K562 (cell line): Measurements from ENCODE around the gene PPP1R36. TPM values are rescaled to one million over a fixed set of nuclear protein-coding genes. Genes with fewer than 3 reads are reported as not detected.

Source experiments
- ATAC-seq: fragments of 200-7000 bp; cut with Tn5 transposase; 3 replicates; pipeline ENCODE4 v1.9.1; 2020; ENCODE audit warnings: moderate library complexity
- BruUV-seq: library from RNA; stranded (reverse); fragments of 400-500 nt; replicated peaks from 2 replicates; lab custom pipeline; 2021; lab: Mats Ljungman, UMichigan
- CTCF ChIA-PET: fragments of 300-600 bp; formaldehyde crosslinking; extraction: SDS; loops from one replicate; lab custom pipeline; 2021; ENCODE audit warnings: low intra/inter-chr PET ratio; lab: Yijun Ruan, JAX
- POLR2A ChIA-PET: fragments of 300-600, 350-650 bp; sonication (Branson Sonifier 250); formaldehyde crosslinking; extraction: SDS; loops from one replicate; lab custom pipeline; 2021; ENCODE audit warnings: antibody characterized with exemption, inconsistent platforms; lab: Yijun Ruan, JAX
- DNase-seq, 4 experiments: peaks; one replicate each; pipeline versions ENCODE4 v3.0.0 to v3.0.0-alpha.2; 2011 to 2018; ENCODE audit warnings: low spot score in 3 of 4, mixed read lengths in 3 of 4; ENCODE audit errors: extremely low read depth in 1 of 4
- FAIRE-seq: peaks from 2 replicates; lab custom pipeline; 2011; peaks lifted over from hg19 to GRCh38; lab: Jason Lieb, UNC
- H2AFZ ChIP-seq: 2 replicates; pipeline ENCODE4 v1.6.0; 2011; ENCODE audit warnings: low read depth, low read length, control low read depth, inconsistent platforms
- H3K27ac ChIP-seq: fragments of 200-600 bp; 3 replicates; pipeline ENCODE4 v1.8.0; 2011; ENCODE audit warnings: low read depth, mild to moderate bottlenecking, control low read depth, inconsistent platforms, low read length, moderate library complexity, mixed read lengths; ENCODE audit errors: extremely low read depth
- H3K27me3 ChIP-seq, 2 experiments: fragments of 300-600 bp in 1 of 2; 2 replicates in 1 of 2; 3 replicates in 1 of 2; pipeline versions ENCODE4 v1.6.0 to v1.8.0; 2011; ENCODE audit warnings: inconsistent platforms in 2 of 2, low read length in 2 of 2, mild to moderate bottlenecking in 1 of 2, mixed read lengths in 1 of 2, moderate library complexity in 1 of 2; ENCODE audit not compliant: control insufficient read depth in 2 of 2, insufficient read depth in 2 of 2
- H3K36me3 ChIP-seq: fragments of 300-600 bp; 3 replicates; pipeline ENCODE4 v1.8.0; 2011; ENCODE audit warnings: mild to moderate bottlenecking, low read length, inconsistent platforms; ENCODE audit not compliant: control insufficient read depth, insufficient read depth
- H3K4me1 ChIP-seq, 2 experiments: fragments of 200-600 bp in 1 of 2; replicated peaks in 1 of 2; 2 replicates in 1 of 2; 3 replicates in 1 of 2; pipeline versions ENCODE4 v1.5.1 to v1.8.0; 2011; ENCODE audit warnings: inconsistent platforms in 2 of 2, low read length in 2 of 2, mild to moderate bottlenecking in 1 of 2, mixed read lengths in 1 of 2, moderate library complexity in 1 of 2; ENCODE audit not compliant: control insufficient read depth in 2 of 2, insufficient read depth in 2 of 2
- H3K4me2 ChIP-seq: 2 replicates; pipeline ENCODE4 v1.6.1; 2011; ENCODE audit warnings: low read length, control low read depth, inconsistent platforms, mixed read lengths; ENCODE audit not compliant: insufficient read depth
- H3K4me3 ChIP-seq: fragments of 200-600 bp; sonication (generic), shearing (Covaris generic); 2 replicates; pipeline ENCODE4 v1.5.1; 2016; ENCODE audit warnings: control low read depth, inconsistent platforms
- H3K79me2 ChIP-seq: fragments of 200-600 bp; 3 replicates; pipeline ENCODE4 v1.8.0; 2011; ENCODE audit warnings: low read length, inconsistent platforms; ENCODE audit not compliant: control insufficient read depth, insufficient read depth
- H3K9ac ChIP-seq, 2 experiments: 2 replicates each; pipeline versions ENCODE4 v1.6.0 to v1.6.1; 2011; ENCODE audit warnings: low read depth in 2 of 2, low read length in 2 of 2, control low read depth in 1 of 2, inconsistent platforms in 1 of 2, mild to moderate bottlenecking in 1 of 2, mixed read lengths in 1 of 2; ENCODE audit not compliant: insufficient read depth in 1 of 2
- H3K9me1 ChIP-seq: one replicate; pipeline ENCODE4 v1.6.0; 2011; ENCODE audit warnings: inconsistent platforms, mild to moderate bottlenecking, low read length, moderate library complexity; ENCODE audit not compliant: control insufficient read depth, insufficient read depth
- H3K9me3 ChIP-seq: replicated peaks from 2 replicates; pipeline ENCODE4 v1.5.1; 2011; ENCODE audit warnings: low read depth, low read length, inconsistent platforms; ENCODE audit not compliant: control insufficient read depth, insufficient read depth
- H4K20me1 ChIP-seq: replicated peaks from 2 replicates; pipeline ENCODE4 v1.6.1; 2011; ENCODE audit warnings: low read length, inconsistent platforms, mixed read lengths; ENCODE audit not compliant: control insufficient read depth, insufficient read depth
- ATF7 ChIP-seq: fragments of 450-650 bp; IDR thresholded peaks from 2 replicates; pipeline ENCODE4 v1.7.1; 2014; ENCODE audit warnings: mild to moderate bottlenecking, moderate library complexity
- CXXC5 ChIP-seq: fragments of 250-450 bp; sonication (Bioruptor Pico); IDR thresholded peaks from 2 replicates; pipeline ENCODE4 v1.8.0; 2022; ENCODE audit warnings: inconsistent platforms, mild to moderate bottlenecking, moderate library complexity
- IRF2 ChIP-seq: sonication (generic); formaldehyde crosslinking; IDR thresholded peaks from 2 replicates; pipeline ENCODE4 v1.8.1; 2022; ENCODE audit warnings: mild to moderate bottlenecking, missing genetic modification reagents
- POU5F1 ChIP-seq: fragments of 150-350 bp; IDR thresholded peaks from 2 replicates; pipeline ENCODE4 v1.6.1; 2014; ENCODE audit warnings: borderline replicate concordance, low read length, low read depth, mild to moderate bottlenecking; ENCODE audit not compliant: partially characterized antibody
- RBM17 ChIP-seq: fragments of 200-400 bp; formaldehyde crosslinking; IDR thresholded peaks from 2 replicates; pipeline ENCODE4 v1.6.1; 2017; ENCODE audit warnings: low read depth, mild to moderate bottlenecking, low read length, borderline replicate concordance
- SMARCA4 ChIP-seq: fragments of 450-650 bp; IDR thresholded peaks from 2 replicates; pipeline ENCODE4 v1.6.1; 2016
- SMC3 ChIP-seq: conservative IDR thresholded peaks from 2 replicates; pipeline ENCODE4 v1.6.1; 2011; ENCODE audit warnings: low read depth, low read length, improper control_type of control experiment; ENCODE audit not compliant: insufficient read depth
- ZBTB8A ChIP-seq: fragments of 450-650 bp; IDR thresholded peaks from 2 replicates; pipeline ENCODE4 v1.6.1; 2018; ENCODE audit warnings: mild to moderate bottlenecking, moderate library complexity; ENCODE audit not compliant: partially characterized antibody
- ZNF121 ChIP-seq: sonication (generic); formaldehyde crosslinking; conservative IDR thresholded peaks from 2 replicates; pipeline ENCODE4 v1.8.0; 2022; ENCODE audit warnings: missing genetic modification reagents
- ZNF324 ChIP-seq: fragments of 250-450 bp; sonication (Bioruptor Pico); IDR thresholded peaks from 2 replicates; pipeline ENCODE4 v1.4.0; 2020; ENCODE audit warnings: mild to moderate bottlenecking
- ZNF75A ChIP-seq: fragments of 450-650 bp; formaldehyde crosslinking; IDR thresholded peaks from 2 replicates; pipeline ENCODE4 v1.4.0; 2020; ENCODE audit warnings: mild to moderate bottlenecking
- WGBS: fragments of 100-300 bp; shearing (Covaris generic); methylation state at CpG from one replicate; pipeline ENCODE4 v1.1.6; 2016; ENCODE audit warnings: low coverage, mixed read lengths; ENCODE audit not compliant: insufficient coverage; ENCODE audit errors: missing lambda C conversion rate; 5-methylcytosine and 5-hydroxymethylcytosine counted together
- in situ Hi-C: fragments of 300-500 bp; cut with MboI; formaldehyde crosslinking; loops from 4 replicates; pipeline ENCODE4 v1.15.0; 2018; ENCODE audit warnings: inconsistent platforms, mixed read lengths
- intact Hi-C: fragments of 100-400 bp; cut with micrococcal nuclease; formaldehyde crosslinking; loops from 2 replicates; pipeline ENCODE4 v1.14.2; 2022
- polyA plus RNA-seq, 8 experiments: library from polyadenylated mRNA; depleted of rRNA in 4 of 8; stranded (reverse) in 5 of 8; unstranded in 3 of 8; fragments of >200 nt; fragmentation: Nextera tagmentation in 2 of 8; fragmentation: Illumina TruSeq in 1 of 8; extraction: Ambion mirVana in 2 of 8; extraction: Trizol in 1 of 8; gene quantifications; 2 replicates each; pipeline versions ENCODE4 v1.2.1 to v1.2.3, GENCODE V29; 2011 to 2014; ENCODE audit warnings: inconsistent platforms in 1 of 8, missing spikeins in 1 of 8
- total RNA-seq, 7 experiments: library from RNA; depleted of rRNA in 6 of 7; stranded (reverse); fragments of >200 nt in 6 of 7; fragmentation: Illumina TruSeq in 2 of 7; extraction: Trizol in 2 of 7; gene quantifications; 2 replicates each; pipeline versions ENCODE4 v1.2.1 to v1.2.3, GENCODE V29; 2011 to 2021; ENCODE audit warnings: low replicate concordance in 1 of 7
- TF ChIP-seq, protein P1 (sequence below): IDR thresholded peaks from 2 replicates; pipeline ENCODE4 v1.6.1; 2014; ENCODE audit warnings: antibody characterized with exemption
- TF ChIP-seq, protein P2 (sequence below): fragments of 250-450 bp; sonication (Bioruptor Pico); IDR thresholded peaks from 2 replicates; pipeline ENCODE4 v1.8.0; 2021; ENCODE audit warnings: moderate library complexity, mild to moderate bottlenecking, inconsistent platforms
- TF ChIP-seq, protein P3 (sequence below): fragments of 450-650 bp; IDR thresholded peaks from 2 replicates; pipeline ENCODE4 v1.6.1; 2016; ENCODE audit warnings: missing biosample characterization, missing genetic modification characterization
- TF ChIP-seq, protein P4 (sequence below), 3 experiments: IDR thresholded peaks in 2 of 3; conservative IDR thresholded peaks in 1 of 3; 2 replicates each; pipeline ENCODE4 v1.5.1; 2011 to 2012; ENCODE audit warnings: low read length in 3 of 3, mild to moderate bottlenecking in 3 of 3, control low read depth in 2 of 3, improper control_type of control experiment in 1 of 3, inconsistent platforms in 1 of 3, low read depth in 1 of 3, mixed read lengths in 1 of 3, moderate library complexity in 1 of 3; ENCODE audit not compliant: insufficient read depth in 2 of 3

Gene PPP1R36
- total and polyA plus RNA-seq, 9 of the 15 experiments (the other 6 are each of a cell fraction or from before 2014, with no cell fraction given) = 0.29 TPM; not detected in 8

DNA sequence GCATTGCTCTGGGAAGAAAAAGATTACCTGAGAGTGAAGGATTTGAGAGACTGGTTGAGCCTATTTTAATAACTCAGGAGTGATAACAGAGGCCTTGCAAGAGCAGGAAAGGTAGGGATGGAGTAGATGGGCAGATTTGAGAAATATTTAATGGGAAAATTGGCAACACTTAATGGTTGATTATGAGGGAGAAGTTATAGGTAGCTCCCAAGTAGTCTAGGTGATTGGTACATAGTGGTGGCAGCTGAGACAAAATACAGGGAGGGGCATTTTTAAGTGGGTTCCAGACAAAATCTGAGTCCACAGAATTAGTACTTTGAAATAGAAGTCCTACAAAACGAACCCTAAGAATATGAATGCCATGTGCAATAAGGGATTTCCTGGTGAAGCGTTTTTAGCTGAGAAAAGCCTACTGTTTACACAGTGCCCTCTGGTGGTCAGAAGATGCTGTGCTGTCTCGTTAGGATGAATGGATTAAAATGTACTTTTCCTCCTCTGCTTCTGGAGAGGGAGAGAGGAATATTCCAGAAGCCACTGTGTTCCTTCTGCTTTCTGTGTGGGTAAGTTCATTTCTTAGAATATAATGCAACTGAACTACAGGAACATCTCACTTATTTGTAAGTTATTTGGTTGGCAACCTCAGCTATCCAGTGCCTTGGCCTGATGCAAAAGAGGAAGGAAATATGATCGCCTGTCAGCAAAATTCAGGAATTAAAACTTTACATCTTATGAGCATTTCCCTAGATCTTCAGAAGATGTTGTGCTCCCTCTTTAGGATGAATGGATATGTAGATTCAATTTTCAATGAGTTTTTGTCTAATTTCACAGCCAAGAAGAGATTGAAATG is 38.7 kb upstream of the PPP1R36 start:
- POLR2A ChIA-PET = interaction anchor here (0.7 to 1.2 kb wide), 2 partner anchors 11 to 635 kb away, joined by 3 read pairs; no protein-coding TSS in a partner anchor
- Histone ChIP-seq H4K20me1 (no peaks in the 10 kb centered on the region), H3K4me2 (no peak overlapping the region), H3K9ac (peak overlapping the region in 1 of 2 experiments; percentile 14; a peak in 1 of 4 replicates), H3K27ac (0 out of 3 replicates have a peak overlapping the region, but pooled peaks have one; percentile 29), H3K9me1 (no peaks in the 10 kb centered on the region), H3K27me3 (no peaks in the 10 kb centered on the region), H2AFZ (0 out of 2 replicates have a peak overlapping the region, but pooled peaks have one; percentile 10), H3K4me3 (no peak overlapping the region), H3K9me3 (no peaks in the 10 kb centered on the region), H3K4me1 (peaks cover 0 to 33% of the 10 kb centered on the region in 2 experiments; a peak in 3 of 5 replicates), H3K79me2 (peaks cover 47% of the 10 kb centered on the region), H3K36me3 (no peaks in the 10 kb centered on the region)
- ATAC-seq (peak; percentile 66), DNase-seq (peak; percentile 21 to 78 (median 24)), FAIRE-seq (peak; percentile 93)
- in situ Hi-C loops (no loop called here), intact Hi-C loops (loop anchor here (1.0 kb wide), 1 partner anchor 167 kb away; no protein-coding TSS in a partner anchor)
- no TSS peak for BruUV-seq
- CTCF ChIA-PET = interaction anchor here (0.8 kb wide), 1 partner anchor 167 kb away, joined by 4 read pairs; no protein-coding TSS in a partner anchor
- 0% methylated on average over 2 of the region's 4 CpGs for WGBS
- TF ChIP-seq RBM17 = no peak
- no peak for TF ChIP-seq ZNF121 (CRISPR knock-in tag)
- no peak for TF ChIP-seq ZBTB8A
- no peak for TF ChIP-seq ZNF75A (CRISPR knock-in tag)
- TF ChIP-seq SMC3 = peak; percentile 23; the same call in 1 of the 2 replicates
- TF ChIP-seq, protein P1, sequence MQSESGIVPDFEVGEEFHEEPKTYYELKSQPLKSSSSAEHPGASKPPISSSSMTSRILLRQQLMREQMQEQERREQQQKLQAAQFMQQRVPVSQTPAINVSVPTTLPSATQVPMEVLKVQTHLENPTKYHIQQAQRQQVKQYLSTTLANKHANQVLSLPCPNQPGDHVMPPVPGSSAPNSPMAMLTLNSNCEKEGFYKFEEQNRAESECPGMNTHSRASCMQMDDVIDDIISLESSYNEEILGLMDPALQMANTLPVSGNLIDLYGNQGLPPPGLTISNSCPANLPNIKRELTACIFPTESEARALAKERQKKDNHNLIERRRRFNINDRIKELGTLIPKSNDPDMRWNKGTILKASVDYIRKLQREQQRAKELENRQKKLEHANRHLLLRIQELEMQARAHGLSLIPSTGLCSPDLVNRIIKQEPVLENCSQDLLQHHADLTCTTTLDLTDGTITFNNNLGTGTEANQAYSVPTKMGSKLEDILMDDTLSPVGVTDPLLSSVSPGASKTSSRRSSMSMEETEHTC = no peak
- TF ChIP-seq, protein P2, sequence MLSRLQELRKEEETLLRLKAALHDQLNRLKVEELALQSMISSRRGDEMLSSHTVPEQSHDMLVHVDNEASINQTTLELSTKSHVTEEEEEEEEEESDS (CRISPR knock-in tag) = no peak
- no peak for TF ChIP-seq SMARCA4
- no peak for TF ChIP-seq POU5F1
- TF ChIP-seq IRF2 (CRISPR knock-in tag) = no peak
- TF ChIP-seq CXXC5 (CRISPR knock-in tag) = no peak
- no peak for TF ChIP-seq ATF7
- TF ChIP-seq ZNF324 (CRISPR knock-in tag) = no peak
- TF ChIP-seq, protein P3, sequence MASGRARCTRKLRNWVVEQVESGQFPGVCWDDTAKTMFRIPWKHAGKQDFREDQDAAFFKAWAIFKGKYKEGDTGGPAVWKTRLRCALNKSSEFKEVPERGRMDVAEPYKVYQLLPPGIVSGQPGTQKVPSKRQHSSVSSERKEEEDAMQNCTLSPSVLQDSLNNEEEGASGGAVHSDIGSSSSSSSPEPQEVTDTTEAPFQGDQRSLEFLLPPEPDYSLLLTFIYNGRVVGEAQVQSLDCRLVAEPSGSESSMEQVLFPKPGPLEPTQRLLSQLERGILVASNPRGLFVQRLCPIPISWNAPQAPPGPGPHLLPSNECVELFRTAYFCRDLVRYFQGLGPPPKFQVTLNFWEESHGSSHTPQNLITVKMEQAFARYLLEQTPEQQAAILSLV (tag) = no peak
- TF ChIP-seq, protein P4, sequence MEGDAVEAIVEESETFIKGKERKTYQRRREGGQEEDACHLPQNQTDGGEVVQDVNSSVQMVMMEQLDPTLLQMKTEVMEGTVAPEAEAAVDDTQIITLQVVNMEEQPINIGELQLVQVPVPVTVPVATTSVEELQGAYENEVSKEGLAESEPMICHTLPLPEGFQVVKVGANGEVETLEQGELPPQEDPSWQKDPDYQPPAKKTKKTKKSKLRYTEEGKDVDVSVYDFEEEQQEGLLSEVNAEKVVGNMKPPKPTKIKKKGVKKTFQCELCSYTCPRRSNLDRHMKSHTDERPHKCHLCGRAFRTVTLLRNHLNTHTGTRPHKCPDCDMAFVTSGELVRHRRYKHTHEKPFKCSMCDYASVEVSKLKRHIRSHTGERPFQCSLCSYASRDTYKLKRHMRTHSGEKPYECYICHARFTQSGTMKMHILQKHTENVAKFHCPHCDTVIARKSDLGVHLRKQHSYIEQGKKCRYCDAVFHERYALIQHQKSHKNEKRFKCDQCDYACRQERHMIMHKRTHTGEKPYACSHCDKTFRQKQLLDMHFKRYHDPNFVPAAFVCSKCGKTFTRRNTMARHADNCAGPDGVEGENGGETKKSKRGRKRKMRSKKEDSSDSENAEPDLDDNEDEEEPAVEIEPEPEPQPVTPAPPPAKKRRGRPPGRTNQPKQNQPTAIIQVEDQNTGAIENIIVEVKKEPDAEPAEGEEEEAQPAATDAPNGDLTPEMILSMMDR (IDR thresholded peaks at IDR 0.05 in 2 of 3, conservative IDR thresholded peaks at IDR 0.05 in 1 of 3; ENCODE audit: insufficient read depth in 2 of 3, low read depth in 1 of 3, low read length in 3 of 3) = peak; percentile 53 to 75 (median 73); a peak in 5 of 6 replicates
